Osteocyte (in vitro differentiated cells): Measurements from ENCODE around the gene BPIFA3. TPM values are rescaled to one million over a fixed set of nuclear protein-coding genes. Genes with fewer than 3 reads are reported as not detected.

Experiments used
- DNase-seq: peaks from one replicate; pipeline ENCODE4 v3.0.0; 2021; ENCODE audit warnings: mixed read lengths; ENCODE audit not compliant: unreplicated experiment; ENCODE audit errors: extremely low spot score
- H3K27ac Mint-ChIP-seq: one replicate; pipeline ENCODE4 v1.8.0; 2021; ENCODE audit warnings: mild to moderate bottlenecking, mixed read lengths; ENCODE audit not compliant: unreplicated experiment
- H3K27me3 Mint-ChIP-seq: one replicate; pipeline ENCODE4 v1.8.0; 2021; ENCODE audit warnings: mixed read lengths; ENCODE audit not compliant: unreplicated experiment
- H3K36me3 Mint-ChIP-seq: one replicate; pipeline ENCODE4 v1.8.0; 2021; ENCODE audit warnings: mixed read lengths; ENCODE audit not compliant: unreplicated experiment
- H3K4me1 Mint-ChIP-seq: one replicate; pipeline ENCODE4 v1.8.0; 2021; ENCODE audit warnings: mixed read lengths; ENCODE audit not compliant: unreplicated experiment
- H3K4me3 Mint-ChIP-seq: one replicate; pipeline ENCODE4 v1.8.0; 2021; ENCODE audit warnings: mild to moderate bottlenecking, moderate library complexity, mixed read lengths; ENCODE audit not compliant: unreplicated experiment
- H3K9me3 Mint-ChIP-seq: one replicate; pipeline ENCODE4 v1.8.0; 2021; ENCODE audit warnings: mixed read lengths; ENCODE audit not compliant: unreplicated experiment
- total RNA-seq: library from RNA; stranded (reverse); gene quantifications from 2 replicates; pipeline ENCODE4 v1.2.1, GENCODE V29; 2021
- TF ChIP-seq, protein P1 (sequence below): fragments of 200-600 bp; sonication (generic); IDR thresholded peaks from 2 replicates; pipeline ENCODE4 v1.5.0; 2021; ENCODE audit warnings: antibody characterized with exemption, mild to moderate bottlenecking, moderate library complexity

The BPIFA3 gene
- total RNA-seq, 1 donor from 2014 or later = not detected

DNA sequence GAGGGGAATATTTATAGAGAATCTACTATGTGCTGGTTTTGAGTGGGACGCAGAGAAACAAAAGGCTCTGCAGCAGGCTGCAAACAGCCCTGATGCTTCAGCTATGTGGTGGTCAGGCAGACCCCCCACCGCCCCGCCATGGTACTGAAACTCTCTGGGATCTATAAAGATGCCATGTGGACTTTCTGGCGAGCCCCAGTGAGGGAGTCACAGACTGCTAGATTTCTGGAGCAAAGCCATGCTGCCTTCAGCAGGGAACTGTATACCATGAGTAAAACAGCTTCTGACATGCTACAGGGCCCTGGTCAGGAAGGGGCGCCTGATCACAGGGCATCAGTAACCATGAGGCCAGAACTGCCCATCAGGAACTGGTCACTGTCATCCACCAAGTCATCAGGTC is 46.6 kb downstream of the BPIFA3 start:
- Mint-ChIP-seq H3K36me3 (no peaks in the 10 kb centered on the region), H3K4me3 (no peak overlapping the region), H3K27ac (no peak overlapping the region), H3K4me1 (no peaks in the 10 kb centered on the region), H3K27me3 (peaks cover 20% of the 10 kb centered on the region), H3K9me3 (no peaks in the 10 kb centered on the region)
- TF ChIP-seq, protein P1, sequence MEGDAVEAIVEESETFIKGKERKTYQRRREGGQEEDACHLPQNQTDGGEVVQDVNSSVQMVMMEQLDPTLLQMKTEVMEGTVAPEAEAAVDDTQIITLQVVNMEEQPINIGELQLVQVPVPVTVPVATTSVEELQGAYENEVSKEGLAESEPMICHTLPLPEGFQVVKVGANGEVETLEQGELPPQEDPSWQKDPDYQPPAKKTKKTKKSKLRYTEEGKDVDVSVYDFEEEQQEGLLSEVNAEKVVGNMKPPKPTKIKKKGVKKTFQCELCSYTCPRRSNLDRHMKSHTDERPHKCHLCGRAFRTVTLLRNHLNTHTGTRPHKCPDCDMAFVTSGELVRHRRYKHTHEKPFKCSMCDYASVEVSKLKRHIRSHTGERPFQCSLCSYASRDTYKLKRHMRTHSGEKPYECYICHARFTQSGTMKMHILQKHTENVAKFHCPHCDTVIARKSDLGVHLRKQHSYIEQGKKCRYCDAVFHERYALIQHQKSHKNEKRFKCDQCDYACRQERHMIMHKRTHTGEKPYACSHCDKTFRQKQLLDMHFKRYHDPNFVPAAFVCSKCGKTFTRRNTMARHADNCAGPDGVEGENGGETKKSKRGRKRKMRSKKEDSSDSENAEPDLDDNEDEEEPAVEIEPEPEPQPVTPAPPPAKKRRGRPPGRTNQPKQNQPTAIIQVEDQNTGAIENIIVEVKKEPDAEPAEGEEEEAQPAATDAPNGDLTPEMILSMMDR = no peak
- no peak for DNase-seq

DNA sequence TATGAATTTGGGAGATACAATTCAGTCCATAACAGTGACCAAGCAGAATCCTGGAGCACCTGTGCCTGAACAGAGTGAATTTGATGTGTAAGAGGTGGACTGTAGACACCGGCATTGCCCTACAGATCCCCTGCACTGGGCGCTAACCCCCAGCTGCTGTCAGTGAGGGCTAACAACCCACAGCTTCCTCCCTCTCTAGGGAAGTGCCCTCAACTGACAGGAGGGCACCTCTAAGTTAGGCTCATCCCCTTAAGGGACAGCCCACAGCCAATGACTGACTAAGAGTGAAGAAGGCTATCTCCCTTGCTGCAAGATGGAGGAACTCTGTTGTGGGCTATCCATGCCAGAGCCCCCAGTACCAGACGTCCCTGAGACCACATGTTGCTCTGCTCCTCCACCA is 50.5 kb downstream of the BPIFA3 start:
- no peaks in the 10 kb centered on the region for H3K36me3 Mint-ChIP-seq
- H3K27me3 Mint-ChIP-seq = peaks cover 32% of the 10 kb centered on the region
- no peak for DNase-seq

DNA sequence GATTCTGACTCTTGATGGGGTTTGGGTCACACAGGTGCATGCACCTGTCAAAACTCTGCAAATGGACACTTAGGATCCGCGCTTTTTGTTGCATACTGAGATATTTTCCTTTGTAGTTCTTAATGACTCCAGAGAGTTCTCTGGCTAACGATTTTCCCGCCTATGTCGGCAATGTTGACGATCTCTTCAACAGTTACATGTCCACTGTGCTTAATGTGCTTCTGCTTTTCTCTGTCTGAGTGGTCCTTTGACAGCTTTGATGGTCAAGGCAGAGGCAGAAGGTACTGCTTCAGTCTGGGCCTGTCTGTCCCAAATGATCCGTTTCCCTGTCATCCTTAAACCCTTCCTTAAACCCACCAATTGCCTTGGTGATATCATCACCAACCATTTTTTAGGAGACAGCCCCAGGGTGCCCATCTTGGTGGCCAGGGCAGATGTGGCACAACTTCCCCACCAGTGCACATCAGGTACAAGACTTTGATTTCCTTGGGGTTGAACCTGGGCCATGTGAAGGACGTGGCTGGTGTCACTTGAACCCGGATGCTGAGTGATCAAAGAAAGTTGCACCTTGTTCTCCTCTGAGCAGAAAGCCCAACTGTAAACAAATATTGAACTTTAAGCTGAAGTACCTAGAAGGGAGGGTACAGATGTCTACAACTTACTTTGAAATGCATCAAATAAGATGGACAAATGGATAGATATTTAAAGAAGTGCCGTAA is 55.2 kb downstream of the BPIFA3 start:
- TF ChIP-seq, protein P1 = no peak
- Mint-ChIP-seq H3K36me3 (no peaks in the 10 kb centered on the region), H3K27me3 (peaks cover 32% of the 10 kb centered on the region), H3K27ac (no peak overlapping the region), H3K4me3 (no peak overlapping the region), H3K4me1 (no peaks in the 10 kb centered on the region), H3K9me3 (no peaks in the 10 kb centered on the region)
- no peak for DNase-seq

More for the DNA sequence above, 50.5 kb downstream of the BPIFA3 start:
- H3K4me1 Mint-ChIP-seq = no peaks in the 10 kb centered on the region
- H3K4me3 Mint-ChIP-seq = no peak overlapping the region
- H3K9me3 Mint-ChIP-seq = no peaks in the 10 kb centered on the region
- TF ChIP-seq, protein P1 = no peak
- no peak overlapping the region for H3K27ac Mint-ChIP-seq

DNA sequence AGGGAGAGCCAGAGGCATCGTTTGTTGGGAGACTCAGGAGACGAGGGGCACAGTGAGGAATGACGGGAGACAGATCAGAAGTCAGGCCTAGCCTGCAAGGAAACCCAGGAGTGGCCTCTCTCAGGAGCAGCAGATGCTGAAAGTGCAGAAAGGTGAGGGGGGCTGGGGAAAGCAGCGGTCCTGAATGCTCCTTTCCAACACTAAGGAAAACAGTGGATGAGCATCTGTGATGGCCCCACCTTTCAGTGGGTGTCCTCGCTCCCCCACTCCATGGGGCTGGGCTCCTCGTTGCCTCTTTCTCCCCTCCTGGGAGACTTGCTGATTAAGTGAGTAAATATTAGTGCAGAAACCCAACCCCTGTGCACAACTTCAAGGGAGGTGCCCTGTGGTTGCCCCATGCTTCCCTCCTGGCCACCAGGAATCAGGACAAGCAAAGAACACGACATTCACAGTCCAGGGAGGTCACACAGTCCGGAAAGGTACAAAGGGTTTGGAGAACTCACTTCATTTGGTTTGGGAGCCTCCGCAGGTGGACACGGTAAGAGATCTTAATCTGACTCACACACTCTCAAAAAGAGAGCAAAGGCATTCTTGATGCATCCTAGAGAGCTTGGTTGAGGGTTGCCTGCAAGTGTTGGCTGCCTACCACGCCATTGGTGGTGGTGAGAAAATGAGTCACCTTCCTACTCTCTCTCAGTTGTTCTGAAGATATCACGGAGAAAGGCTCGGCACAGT is 56.1 kb downstream of the BPIFA3 start:
- H3K36me3 Mint-ChIP-seq = no peaks in the 10 kb centered on the region
- peaks cover 31% of the 10 kb centered on the region for H3K27me3 Mint-ChIP-seq
- no peak overlapping the region for H3K4me3 Mint-ChIP-seq
- TF ChIP-seq, protein P1 = no peak
- no peak for DNase-seq
- H3K4me1 Mint-ChIP-seq = no peaks in the 10 kb centered on the region
- no peaks in the 10 kb centered on the region for H3K9me3 Mint-ChIP-seq
- H3K27ac Mint-ChIP-seq = no peak overlapping the region

DNA sequence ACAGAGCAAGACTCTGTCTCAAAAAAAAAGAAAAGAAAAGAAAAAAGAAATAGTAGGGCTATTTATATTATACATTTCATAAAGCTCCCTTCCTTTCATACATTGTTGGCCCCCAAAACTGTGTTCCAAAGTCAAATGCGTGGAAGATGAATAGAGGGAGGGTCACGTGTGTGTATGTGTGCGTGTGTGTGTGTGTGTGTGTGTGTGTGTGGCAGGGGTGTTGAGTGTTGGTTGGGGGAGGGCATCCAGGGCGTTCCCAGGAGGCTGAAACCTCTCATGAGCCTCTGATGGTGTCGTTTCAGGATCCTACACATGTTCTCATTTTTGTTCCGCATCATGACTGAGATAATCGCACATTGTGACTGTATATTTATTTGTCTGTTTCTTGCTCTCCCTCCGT is 58.1 kb downstream of the BPIFA3 start:
- Mint-ChIP-seq H3K4me1 (no peaks in the 10 kb centered on the region), H3K4me3 (no peak overlapping the region), H3K27ac (no peak overlapping the region), H3K27me3 (peaks cover 39% of the 10 kb centered on the region), H3K9me3 (no peaks in the 10 kb centered on the region), H3K36me3 (no peaks in the 10 kb centered on the region)
- DNase-seq = no peak
- TF ChIP-seq, protein P1 = no peak
